ENCODE data around the gene HEPACAM2. TPM values are rescaled to one million over a fixed set of nuclear protein-coding genes. Genes with fewer than 3 reads are reported as not detected.
A peak's percentile ranks its signal among the peaks of the same experiment; 100 is the strongest.

HEPACAM2 gene
- polyA plus RNA-seq, 1 experiment, result not detected

- ChIA-PET POLR2A (no interaction called here), CTCF (no interaction called here)
- Histone ChIP-seq H3K36me3 (ENCODE audit: control insufficient read depth, insufficient read depth, low read length) (no peaks in the 10 kb centered on the region), H3K27me3 (ENCODE audit: control insufficient read depth, insufficient read depth, low read length) (peaks cover 4% of the 10 kb centered on the region), H3K4me3 (ENCODE audit: low read depth, low read length) (no peak overlapping the region)
- no peak for DNase-seq (ENCODE audit: low read depth)
- TF ChIP-seq CTCF (IDR thresholded peaks at IDR 0.05; ENCODE audit: insufficient read depth, low read depth, low read length), result no peak
Measured at GRCh38 chr7:93188870-93189634, 37.2 kb downstream of the HEPACAM2 start.

GRCh38 chr7:93185303-93186027, 40.8 kb downstream of the HEPACAM2 start:
- DNase-seq (ENCODE audit: low read depth), result no peak
- TF ChIP-seq CTCF (IDR thresholded peaks at IDR 0.05; ENCODE audit: insufficient read depth, low read depth, low read length), result no peak
- H3K4me3 ChIP-seq (ENCODE audit: low read depth, low read length), result no peak overlapping the region
- H3K27me3 ChIP-seq (ENCODE audit: control insufficient read depth, insufficient read depth, low read length), result peaks cover 4% of the 10 kb centered on the region
- H3K36me3 ChIP-seq (ENCODE audit: control insufficient read depth, insufficient read depth, low read length), result no peaks in the 10 kb centered on the region
- ChIA-PET CTCF (interaction anchor here (1.0 to 1.1 kb wide), 2 partner anchors 8 to 93 kb away, joined by 3 to 6 read pairs; no protein-coding TSS in a partner anchor), POLR2A (no interaction called here)

- no peak for DNase-seq (ENCODE audit: low read depth)
- Histone ChIP-seq H3K36me3 (ENCODE audit: control insufficient read depth, insufficient read depth, low read length) (no peaks in the 10 kb centered on the region), H3K4me3 (ENCODE audit: low read depth, low read length) (no peak overlapping the region), H3K27me3 (ENCODE audit: control insufficient read depth, insufficient read depth, low read length) (no peaks in the 10 kb centered on the region)
- CTCF ChIA-PET, result interaction anchor here (0.8 kb wide), 1 partner anchor 66 kb away, joined by 3 read pairs; no protein-coding TSS in a partner anchor
- POLR2A ChIA-PET, result no interaction called here
- TF ChIP-seq CTCF (IDR thresholded peaks at IDR 0.05; ENCODE audit: insufficient read depth, low read depth, low read length), result no peak
Measured at GRCh38 chr7:93179173-93179572, 47.1 kb downstream of the HEPACAM2 start.

GRCh38 chr7:93178213-93178612, 48.1 kb downstream of the HEPACAM2 start:
- POLR2A ChIA-PET, result no interaction called here
- CTCF ChIA-PET, result no interaction called here

More at GRCh38 chr7:93178213-93178612, 48.1 kb downstream of the HEPACAM2 start:
- Histone ChIP-seq H3K4me3 (ENCODE audit: low read depth, low read length) (no peak overlapping the region), H3K27me3 (ENCODE audit: control insufficient read depth, insufficient read depth, low read length) (no peaks in the 10 kb centered on the region), H3K36me3 (ENCODE audit: control insufficient read depth, insufficient read depth, low read length) (no peaks in the 10 kb centered on the region)
- no peak for DNase-seq (ENCODE audit: low read depth)
- 0 out of 2 replicates have a peak, but pooled peaks have one; percentile 2 for TF ChIP-seq CTCF (IDR thresholded peaks at IDR 0.05; ENCODE audit: insufficient read depth, low read depth, low read length)

All from BJ (cell line).